ENCODE measurements around the gene NRF1.
"Not testable (repeated sequence)": the region's sequence is repeated elsewhere in the genome, so short reads cannot be mapped to it uniquely, and the experiment has no call there.

The NRF1 gene

DNA sequence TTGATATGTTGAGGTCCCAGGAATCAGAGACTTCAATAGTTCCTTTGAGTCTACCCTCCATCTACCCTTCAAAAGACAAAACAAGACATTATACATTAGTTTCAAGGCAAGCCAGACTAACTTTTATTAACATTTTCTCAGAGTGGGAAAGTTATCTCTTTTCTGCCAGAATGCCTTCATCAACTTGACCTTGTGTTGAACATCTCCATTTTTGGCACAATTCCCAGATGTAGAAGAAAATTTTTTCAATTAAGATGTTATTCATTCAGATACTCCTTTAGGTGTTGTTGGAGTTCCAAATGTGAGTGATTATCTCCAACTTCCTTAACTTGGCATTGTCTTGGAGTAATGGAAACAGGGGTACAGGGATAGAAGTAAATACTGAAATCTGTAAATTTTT, 59.1 kb downstream of the NRF1 start:
- no peaks in the 10 kb centered on the region; the same call in 1 of the 2 replicates for H3K36me3 ChIP-seq (replicated peaks; ENCODE audit: insufficient read depth, low read length)
- no peaks in the 10 kb centered on the region for H3K9me2 ChIP-seq (replicated peaks; ENCODE audit: insufficient read depth, low read length)
- TF ChIP-seq EZH2 (optimal IDR thresholded peaks at IDR 0.05; ENCODE audit: low read depth, low read length) (no peak), EZH2phosphoT487 (IDR thresholded peaks at IDR 0.05; ENCODE audit: low read length) (no peak)
- TF ChIP-seq, protein P1, sequence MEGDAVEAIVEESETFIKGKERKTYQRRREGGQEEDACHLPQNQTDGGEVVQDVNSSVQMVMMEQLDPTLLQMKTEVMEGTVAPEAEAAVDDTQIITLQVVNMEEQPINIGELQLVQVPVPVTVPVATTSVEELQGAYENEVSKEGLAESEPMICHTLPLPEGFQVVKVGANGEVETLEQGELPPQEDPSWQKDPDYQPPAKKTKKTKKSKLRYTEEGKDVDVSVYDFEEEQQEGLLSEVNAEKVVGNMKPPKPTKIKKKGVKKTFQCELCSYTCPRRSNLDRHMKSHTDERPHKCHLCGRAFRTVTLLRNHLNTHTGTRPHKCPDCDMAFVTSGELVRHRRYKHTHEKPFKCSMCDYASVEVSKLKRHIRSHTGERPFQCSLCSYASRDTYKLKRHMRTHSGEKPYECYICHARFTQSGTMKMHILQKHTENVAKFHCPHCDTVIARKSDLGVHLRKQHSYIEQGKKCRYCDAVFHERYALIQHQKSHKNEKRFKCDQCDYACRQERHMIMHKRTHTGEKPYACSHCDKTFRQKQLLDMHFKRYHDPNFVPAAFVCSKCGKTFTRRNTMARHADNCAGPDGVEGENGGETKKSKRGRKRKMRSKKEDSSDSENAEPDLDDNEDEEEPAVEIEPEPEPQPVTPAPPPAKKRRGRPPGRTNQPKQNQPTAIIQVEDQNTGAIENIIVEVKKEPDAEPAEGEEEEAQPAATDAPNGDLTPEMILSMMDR (IDR thresholded peaks at IDR 0.05; ENCODE audit: low read length), result no peak
- H3K4me2 ChIP-seq (ENCODE audit: low read depth, low read length), result no peak overlapping the region
- H4K20me1 ChIP-seq (ENCODE audit: insufficient read depth, low read length), result no peaks in the 10 kb centered on the region
- no peaks in the 10 kb centered on the region for H3K4me1 ChIP-seq (ENCODE audit: low read length)
- H3K27me3 ChIP-seq (replicated peaks; ENCODE audit: insufficient read depth, low read length), result no peaks in the 10 kb centered on the region
- no peak for DNase-seq
- H3K27ac ChIP-seq (ENCODE audit: low read length), result no peak overlapping the region
- H3K4me3 ChIP-seq (ENCODE audit: low read length), result no peak overlapping the region
- no peak overlapping the region for H2AFZ ChIP-seq (ENCODE audit: low read length)
- H3F3A ChIP-seq (ENCODE audit: insufficient read depth, low read length), result no peaks in the 10 kb centered on the region
- no peaks in the 10 kb centered on the region for H3K79me2 ChIP-seq (ENCODE audit: low read length)
- no peak overlapping the region for H3K9ac ChIP-seq (ENCODE audit: low read length)
- H3K9me3 ChIP-seq (replicated peaks; ENCODE audit: insufficient read depth, low read length), result no peaks in the 10 kb centered on the region

- no peaks in the 10 kb centered on the region for H4K20me1 ChIP-seq (ENCODE audit: insufficient read depth, low read length)
- no peak overlapping the region for H3K4me2 ChIP-seq (ENCODE audit: low read depth, low read length)
- H3K9ac ChIP-seq (ENCODE audit: low read length), result no peak overlapping the region
- H3K36me3 ChIP-seq (replicated peaks; ENCODE audit: insufficient read depth, low read length), result no peaks in the 10 kb centered on the region; the same call in 1 of the 2 replicates
- no peak overlapping the region for H3K4me3 ChIP-seq (ENCODE audit: low read length)
- H3K79me2 ChIP-seq (ENCODE audit: low read length), result no peaks in the 10 kb centered on the region
- TF ChIP-seq EZH2 (optimal IDR thresholded peaks at IDR 0.05; ENCODE audit: low read depth, low read length), result no peak
- TF ChIP-seq EZH2phosphoT487 (IDR thresholded peaks at IDR 0.05; ENCODE audit: low read length), result no peak
- TF ChIP-seq, protein P1 (IDR thresholded peaks at IDR 0.05; ENCODE audit: low read length), result no peak
- H3F3A ChIP-seq (ENCODE audit: insufficient read depth, low read length), result no peaks in the 10 kb centered on the region
- no peaks in the 10 kb centered on the region for H3K9me3 ChIP-seq (replicated peaks; ENCODE audit: insufficient read depth, low read length)
- no peaks in the 10 kb centered on the region for H3K27me3 ChIP-seq (replicated peaks; ENCODE audit: insufficient read depth, low read length)
- no peaks in the 10 kb centered on the region for H3K4me1 ChIP-seq (ENCODE audit: low read length)
- no peak overlapping the region for H3K27ac ChIP-seq (ENCODE audit: low read length)
- no peak for DNase-seq
- H2AFZ ChIP-seq (ENCODE audit: low read length), result no peak overlapping the region
- no peaks in the 10 kb centered on the region for H3K9me2 ChIP-seq (replicated peaks; ENCODE audit: insufficient read depth, low read length)
These were observed 59.7 kb downstream of the NRF1 start for GRCh38 chr7:129671266-129671665.

- not testable (repeated sequence) for H3K27me3 ChIP-seq (replicated peaks; ENCODE audit: insufficient read depth, low read length); H3K4me2 ChIP-seq (ENCODE audit: low read depth, low read length); H3K4me3 ChIP-seq (ENCODE audit: low read length); H3K9me2 ChIP-seq (replicated peaks; ENCODE audit: insufficient read depth, low read length); DNase-seq; H3F3A ChIP-seq (ENCODE audit: insufficient read depth, low read length); H3K4me1 ChIP-seq (ENCODE audit: low read length); H3K9me3 ChIP-seq (replicated peaks; ENCODE audit: insufficient read depth, low read length); H3K79me2 ChIP-seq (ENCODE audit: low read length); H3K27ac ChIP-seq (ENCODE audit: low read length); H4K20me1 ChIP-seq (ENCODE audit: insufficient read depth, low read length); H3K9ac ChIP-seq (ENCODE audit: low read length); H3K36me3 ChIP-seq (replicated peaks; ENCODE audit: insufficient read depth, low read length); H2AFZ ChIP-seq (ENCODE audit: low read length)
These were observed 63.0 kb downstream of the NRF1 start for GRCh38 chr7:129674475-129674874.

DNA sequence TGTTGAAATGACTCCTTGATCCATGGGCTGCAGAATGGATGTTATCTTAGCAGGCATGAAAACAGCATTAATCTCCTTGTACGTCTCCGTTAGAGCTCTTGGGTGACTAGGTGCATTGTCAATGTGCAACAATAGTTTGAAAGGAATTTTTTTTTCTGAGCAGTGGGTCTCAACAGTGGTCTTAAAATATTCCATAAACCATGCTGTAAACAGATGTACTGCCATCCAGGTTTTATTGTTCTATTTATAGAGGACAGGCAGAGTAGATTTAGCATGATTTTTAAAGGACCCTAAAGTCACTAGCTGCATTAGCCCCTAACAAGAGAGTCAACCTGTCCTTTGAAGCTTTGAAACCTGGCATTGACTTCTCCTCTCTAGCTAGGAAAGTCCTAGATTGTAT, 64.0 kb downstream of the NRF1 start:
- no peak overlapping the region for H3K4me2 ChIP-seq (ENCODE audit: low read depth, low read length)
- no peak overlapping the region for H2AFZ ChIP-seq (ENCODE audit: low read length)
- no peaks in the 10 kb centered on the region; the same call in none of the 2 replicates for H3K36me3 ChIP-seq (replicated peaks; ENCODE audit: insufficient read depth, low read length)
- TF ChIP-seq EZH2 (optimal IDR thresholded peaks at IDR 0.05; ENCODE audit: low read depth, low read length) (no peak), EZH2phosphoT487 (IDR thresholded peaks at IDR 0.05; ENCODE audit: low read length) (no peak)
- TF ChIP-seq, protein P1 (IDR thresholded peaks at IDR 0.05; ENCODE audit: low read length), result no peak
- no peak overlapping the region for H3K9ac ChIP-seq (ENCODE audit: low read length)
- H3K9me2 ChIP-seq (replicated peaks; ENCODE audit: insufficient read depth, low read length), result no peaks in the 10 kb centered on the region
- H3K27ac ChIP-seq (ENCODE audit: low read length), result no peak overlapping the region
- H3K9me3 ChIP-seq (replicated peaks; ENCODE audit: insufficient read depth, low read length), result no peaks in the 10 kb centered on the region
- H3K79me2 ChIP-seq (ENCODE audit: low read length), result no peaks in the 10 kb centered on the region
- no peak overlapping the region for H3K4me3 ChIP-seq (ENCODE audit: low read length)
- no peaks in the 10 kb centered on the region for H3K27me3 ChIP-seq (replicated peaks; ENCODE audit: insufficient read depth, low read length)
- no peak for DNase-seq
- no peaks in the 10 kb centered on the region for H4K20me1 ChIP-seq (ENCODE audit: insufficient read depth, low read length)
- no peaks in the 10 kb centered on the region for H3K4me1 ChIP-seq (ENCODE audit: low read length)
- H3F3A ChIP-seq (ENCODE audit: insufficient read depth, low read length), result no peaks in the 10 kb centered on the region
